Activated gamma-delta T cell (primary cell): ENCODE results near the gene CLSTN1.
"Not testable (repeated sequence)": the region's sequence is repeated elsewhere in the genome, so short reads cannot be mapped to it uniquely, and the experiment has no call there.

Experiments
- DNase-seq: peaks from one replicate; lab custom pipeline; 2025; lab: John Stamatoyannopoulos, UW

CLSTN1 gene

DNA sequence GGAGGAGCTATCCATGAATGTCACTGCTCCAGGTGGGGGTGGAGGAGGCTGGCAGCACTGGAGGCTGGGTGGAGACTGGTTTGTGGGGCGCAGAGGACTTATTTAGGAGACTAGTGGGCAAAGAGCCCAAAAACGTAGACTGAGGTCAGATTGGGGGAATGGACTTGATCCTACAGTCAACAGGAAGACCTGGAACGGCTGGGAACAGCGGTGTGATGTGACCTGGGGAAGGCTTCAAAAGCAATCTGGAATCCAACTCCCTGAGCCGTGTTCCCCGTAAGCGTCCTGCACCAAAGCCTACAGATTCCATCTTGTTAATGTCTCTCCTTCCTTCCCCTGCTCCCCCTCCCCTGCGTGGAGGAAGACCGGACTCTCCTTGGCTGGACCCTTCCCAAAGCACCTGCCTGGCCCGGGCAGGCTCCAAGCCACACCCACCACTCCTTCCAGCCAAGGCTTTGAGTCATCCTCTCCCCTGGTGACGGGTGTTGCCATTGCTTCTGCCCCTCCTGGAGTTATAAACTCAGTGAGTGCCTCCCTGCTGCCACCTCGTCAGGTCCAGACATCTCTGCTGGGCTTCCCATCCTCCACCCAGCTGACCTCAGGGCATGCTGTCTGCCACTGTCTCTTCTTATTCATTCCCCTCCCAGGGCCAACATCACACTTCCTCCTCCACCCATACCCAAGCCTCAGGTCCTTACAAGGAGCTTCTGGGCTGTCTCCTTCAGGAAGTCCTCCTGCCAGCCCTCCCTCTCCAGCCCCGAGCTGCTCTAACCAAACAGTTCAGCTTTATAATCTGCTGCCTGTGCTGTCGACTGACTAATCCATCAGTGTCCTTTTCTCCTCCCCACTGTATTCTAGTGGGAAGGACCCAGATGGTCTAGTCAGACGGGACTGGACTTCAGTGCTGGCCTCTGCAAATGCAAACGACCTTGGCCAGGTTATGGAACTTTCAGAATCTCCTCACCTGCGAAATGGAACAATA lies 1.6 kb upstream of the CLSTN1 start:
- no peak for DNase-seq

DNA sequence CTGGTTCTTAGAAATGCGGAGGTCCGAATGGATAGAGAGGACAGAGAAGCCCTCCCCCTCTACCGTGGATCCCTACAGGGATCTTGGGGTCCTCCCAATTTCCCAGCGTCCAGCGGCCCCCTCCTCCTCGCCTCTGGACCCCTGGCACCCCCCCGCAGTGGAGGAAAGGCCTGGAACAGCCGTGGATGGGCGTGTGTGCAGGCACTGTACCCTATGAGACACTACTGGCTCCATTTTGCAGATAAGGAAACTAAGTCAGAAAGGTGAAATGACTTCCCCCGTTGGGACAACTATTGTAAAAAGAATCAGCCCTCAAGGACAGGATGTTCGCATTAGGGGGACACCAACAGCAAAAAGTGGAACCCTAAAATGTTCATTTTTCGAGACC lies 931 bp upstream of the CLSTN1 start:
- no peak for DNase-seq

DNA sequence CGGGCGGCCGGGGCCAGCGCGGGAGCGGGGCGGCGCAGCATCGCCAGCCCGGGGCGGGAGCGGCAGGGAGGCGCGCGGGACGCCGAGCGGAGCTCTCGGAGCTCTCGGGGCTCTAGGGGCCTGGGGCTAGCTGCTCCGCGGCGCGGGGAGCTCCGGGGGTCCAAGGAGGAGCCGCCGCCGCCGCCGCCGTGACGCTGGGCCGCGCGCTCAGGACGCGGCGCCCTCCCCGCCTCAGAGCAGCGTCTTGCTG lies 147 bp downstream of the CLSTN1 start:
- DNase-seq = no peak

DNA sequence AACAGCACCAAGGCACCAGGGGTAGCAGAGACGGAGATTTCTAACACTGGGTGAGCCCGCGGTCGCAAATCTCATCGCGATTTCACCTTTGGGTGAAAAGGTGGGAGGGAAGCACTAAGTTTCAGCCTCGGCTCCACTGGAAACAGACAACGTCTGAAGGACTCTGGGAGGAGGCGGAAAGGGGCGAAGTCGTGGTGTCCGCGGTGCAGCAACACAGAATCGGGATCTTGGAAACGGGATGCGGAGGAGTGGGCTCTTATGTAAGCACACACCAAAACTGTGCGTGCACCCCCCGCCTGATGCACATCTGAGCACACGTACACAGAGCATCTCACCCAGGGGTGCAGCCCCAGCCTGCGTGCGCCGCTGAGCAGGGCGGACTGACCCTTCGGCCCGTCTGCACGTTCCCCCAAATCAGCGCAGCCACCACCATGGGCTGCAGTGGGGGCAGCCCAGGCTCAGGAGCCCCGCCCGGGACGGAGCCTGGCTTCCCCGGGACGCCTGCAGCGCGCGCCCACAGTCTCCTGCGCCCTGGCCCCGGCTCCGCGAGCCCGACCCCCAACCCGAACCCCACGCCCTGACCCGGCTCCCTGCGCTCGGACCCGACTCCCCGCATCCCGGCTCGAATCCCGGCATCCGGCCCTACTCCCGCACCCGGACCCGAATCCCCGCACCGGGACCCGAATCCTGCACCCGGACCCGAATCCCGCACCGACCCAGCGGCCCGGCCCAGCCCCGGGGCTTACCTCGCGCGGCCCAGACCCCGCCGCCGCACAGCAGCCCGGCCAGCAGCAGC lies 670 bp downstream of the CLSTN1 start:
- DNase-seq = no peak

DNA sequence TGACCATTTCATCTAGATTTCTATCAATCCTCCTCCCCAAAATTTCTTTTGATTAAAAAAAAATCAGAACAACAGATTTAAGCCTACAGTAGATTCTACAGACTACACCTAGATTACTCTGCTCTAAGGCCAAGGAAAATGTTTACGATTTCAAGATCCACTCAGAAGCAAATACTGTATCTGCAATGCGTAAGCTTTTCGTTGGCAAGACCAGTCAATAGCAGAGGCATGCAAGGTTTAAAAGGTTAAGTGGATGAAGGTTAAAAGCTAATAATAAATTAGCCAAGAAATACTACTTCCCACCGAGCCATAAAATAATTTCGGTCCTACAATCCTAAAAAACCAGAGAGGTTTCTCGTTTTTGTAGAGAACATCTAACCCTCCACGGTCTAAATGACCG lies 1.3 kb downstream of the CLSTN1 start:
- DNase-seq = no peak

DNA sequence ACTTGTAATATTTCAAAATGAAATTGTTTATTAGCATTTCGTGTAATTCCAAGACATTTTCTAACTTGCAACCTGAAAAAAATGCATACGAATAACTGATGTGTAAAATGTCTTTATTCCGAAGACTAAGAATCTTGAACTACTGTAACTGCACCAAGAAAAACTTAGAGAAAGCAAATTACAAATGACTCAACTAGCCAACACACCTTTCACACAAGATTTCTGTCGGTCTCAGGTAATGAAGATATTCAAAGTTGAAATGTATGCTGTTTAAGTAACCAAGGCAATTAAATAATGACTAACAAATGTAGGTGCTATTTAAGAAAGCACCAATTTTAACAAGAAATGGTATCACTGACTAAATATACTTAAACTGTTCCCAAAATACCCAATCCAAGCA lies 2.1 kb downstream of the CLSTN1 start:
- no peak for DNase-seq

DNA sequence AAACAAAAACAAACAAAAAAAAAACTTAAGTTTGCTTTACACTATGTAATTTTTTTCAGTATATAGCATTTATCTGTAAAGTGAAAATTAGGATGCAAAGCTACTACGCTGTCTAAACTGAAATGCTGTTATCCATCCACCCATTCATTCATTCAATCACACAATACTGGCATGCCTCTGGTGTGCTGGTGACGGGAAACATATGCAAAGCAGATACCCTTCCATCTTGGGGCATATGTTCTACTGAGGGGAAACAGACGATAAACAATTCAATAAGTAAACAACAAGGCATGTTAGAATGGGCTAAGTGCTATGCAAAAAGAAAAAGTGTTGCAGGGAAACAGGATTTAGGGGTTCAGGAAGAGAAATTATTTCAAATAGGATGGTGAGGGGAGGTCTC lies 3.2 kb downstream of the CLSTN1 start:
- no peak for DNase-seq

DNA sequence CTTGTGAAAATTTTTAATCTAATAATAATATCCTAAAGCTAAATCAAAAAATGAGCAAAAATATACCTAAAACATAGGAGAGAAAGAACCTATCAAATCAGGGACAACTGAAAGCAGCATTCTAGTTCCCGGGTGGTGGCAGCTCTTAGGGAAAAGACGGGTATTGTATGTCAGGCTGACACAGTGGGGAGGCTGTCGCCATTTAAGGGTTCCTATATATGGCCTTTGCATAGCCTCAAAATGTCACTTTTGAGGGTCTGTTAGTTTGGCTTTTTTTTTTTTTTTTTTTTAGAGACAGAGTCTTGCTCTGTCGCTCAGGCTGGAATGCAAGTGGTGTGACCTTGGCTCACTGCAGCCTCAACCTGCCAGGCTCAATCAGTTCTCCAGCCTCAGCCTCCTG lies 6.0 kb downstream of the CLSTN1 start:
- no peak for DNase-seq

DNA sequence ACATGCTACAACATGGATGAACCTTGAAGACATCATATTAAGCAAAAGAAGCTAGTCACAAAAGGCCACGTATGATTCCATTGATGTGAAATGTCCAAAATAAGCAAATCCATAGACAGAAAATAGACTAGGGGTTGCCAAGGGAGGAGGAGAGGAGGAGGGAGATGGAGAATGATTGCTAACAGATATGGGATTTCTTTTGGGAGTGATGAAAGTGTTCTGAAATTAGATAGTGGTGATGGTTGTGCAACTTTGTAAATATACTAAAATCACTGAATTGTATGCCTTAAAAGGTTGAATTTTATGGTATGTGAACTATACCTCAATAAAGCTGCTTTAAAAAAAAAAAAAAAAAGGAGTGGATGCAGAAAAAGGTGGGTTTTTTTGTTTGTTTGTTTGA lies 7.6 kb downstream of the CLSTN1 start:
- DNase-seq = no peak

DNA sequence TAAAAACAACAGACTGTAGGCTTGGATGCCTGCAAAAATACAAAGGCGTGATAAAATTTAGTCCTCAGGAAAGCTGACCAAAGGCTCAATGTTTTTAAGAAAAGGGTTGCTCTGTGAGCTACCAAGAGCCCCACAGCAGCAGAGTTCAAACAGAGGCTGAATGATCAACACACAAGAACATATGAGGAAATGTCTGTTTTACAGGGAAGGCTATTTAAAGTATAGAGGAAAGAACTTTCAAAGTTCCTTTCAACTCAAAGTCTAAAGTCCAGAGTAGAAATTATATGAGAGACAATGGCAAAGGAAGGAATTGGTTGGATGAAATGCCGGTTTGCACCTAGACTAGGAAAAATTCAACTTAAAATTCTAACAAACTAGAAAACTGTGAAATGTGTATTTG lies 8.6 kb downstream of the CLSTN1 start:
- DNase-seq = no peak

DNA sequence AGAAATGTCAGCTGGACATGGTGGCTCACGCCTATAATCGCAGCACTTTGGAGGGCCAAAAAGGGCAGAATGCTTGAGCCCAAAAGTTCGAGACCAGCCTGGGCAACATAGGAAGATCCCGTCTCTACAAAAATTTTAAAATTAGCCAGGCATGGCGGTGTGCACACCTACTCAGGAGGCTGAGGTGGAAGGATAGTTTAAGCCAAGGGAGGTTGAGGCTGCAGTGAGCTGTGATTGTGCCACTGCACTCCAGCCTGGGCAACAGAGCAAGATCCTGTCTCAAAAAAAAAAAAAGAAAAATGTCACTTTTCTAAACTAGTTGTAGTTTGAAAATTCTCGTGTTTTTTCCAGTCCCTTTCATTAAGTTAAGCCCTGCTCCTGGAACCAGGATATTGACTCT lies 9.1 kb downstream of the CLSTN1 start:
- DNase-seq = no peak

DNA sequence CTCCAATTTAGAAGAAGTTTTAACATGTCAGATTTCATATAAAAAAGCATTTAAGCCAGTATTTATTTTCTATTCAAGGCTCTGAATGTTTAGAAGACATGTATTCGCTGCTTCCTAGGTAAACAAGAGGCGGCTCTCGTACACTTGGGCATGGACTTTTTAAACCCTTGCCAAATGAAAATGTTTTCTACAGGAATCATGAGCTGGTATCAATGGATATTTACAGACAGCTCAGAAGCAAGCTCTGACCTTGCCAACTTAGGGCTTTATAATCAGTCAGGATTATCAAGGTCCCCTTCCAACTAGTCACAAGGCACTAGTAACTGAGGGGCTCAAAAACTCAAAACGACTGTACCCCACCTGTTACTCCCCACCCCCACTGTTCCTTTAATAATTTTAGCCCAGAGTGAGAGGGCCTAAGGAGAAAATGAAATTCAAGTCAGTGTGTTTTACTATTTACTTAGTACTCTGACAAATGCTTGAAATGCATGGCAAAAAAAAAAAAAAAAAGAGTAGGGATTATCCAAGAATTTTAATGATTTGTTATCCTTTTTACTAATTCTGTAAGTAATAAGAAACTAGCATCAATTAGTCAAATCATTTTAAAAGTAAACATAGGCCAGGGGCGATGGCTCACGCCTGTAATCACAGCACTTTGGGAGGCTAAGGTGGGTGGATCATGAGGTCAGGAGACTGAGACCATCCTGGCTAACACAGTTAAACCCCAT lies 12.4 kb downstream of the CLSTN1 start:
- DNase-seq = no peak

DNA sequence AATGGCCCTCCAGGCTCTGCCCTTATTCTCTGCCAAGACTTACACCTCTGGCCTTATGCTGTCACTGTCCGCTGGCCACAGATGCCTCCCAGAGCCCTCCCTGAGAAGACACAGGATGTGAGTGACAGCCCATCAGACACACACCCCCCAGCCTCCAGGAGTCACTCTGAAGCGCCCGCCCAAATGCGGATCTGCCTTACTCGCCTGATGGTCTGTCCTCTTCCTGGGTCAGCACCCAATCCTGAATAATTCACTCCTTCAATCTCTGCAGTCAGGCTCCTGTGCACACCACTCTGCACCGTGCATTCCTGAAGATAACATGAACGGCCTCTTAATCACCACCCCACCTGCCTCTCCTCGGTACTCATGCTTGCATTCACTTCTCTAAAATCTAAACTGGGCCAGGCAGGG lies 14.7 kb downstream of the CLSTN1 start:
- DNase-seq = no peak

DNA sequence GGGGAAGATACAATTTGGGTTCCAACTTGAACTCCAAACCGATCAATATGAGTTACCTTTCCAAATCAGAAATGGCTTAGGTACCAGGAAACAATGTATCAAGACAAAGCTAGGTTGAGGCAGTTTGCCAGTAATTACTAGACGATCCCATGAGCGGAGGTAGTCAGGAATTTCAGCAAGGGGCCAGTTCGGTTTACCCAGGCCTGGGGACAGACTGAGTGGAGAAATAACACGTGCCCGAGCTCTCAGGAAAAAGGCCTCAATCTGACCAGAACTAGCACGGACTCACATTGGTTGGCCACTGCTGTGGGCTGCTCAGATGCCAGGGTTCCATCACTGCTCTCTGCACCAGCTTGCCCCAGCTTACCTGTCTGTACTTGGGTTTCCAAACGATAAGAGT lies 15.3 kb downstream of the CLSTN1 start:
- DNase-seq = no peak

DNA sequence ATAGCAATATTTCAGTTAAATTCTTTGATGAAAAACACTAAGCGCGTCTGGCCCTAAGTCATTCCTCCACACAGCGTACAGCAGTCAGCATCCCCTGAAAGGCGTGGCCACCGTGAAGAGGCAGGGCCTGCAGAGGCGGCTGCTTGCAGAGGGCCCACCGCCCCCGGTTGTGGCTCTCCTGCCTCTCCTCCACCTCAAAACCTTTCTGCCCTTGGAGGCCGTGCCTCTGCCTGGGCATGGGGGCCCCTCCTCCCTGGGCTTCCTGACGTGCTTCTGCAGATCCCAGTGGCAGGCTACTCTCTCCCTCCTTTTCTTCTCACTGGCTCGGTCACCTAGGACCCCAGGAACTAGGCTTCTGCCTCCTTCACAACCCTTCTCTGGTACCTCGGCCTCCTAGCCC lies 16.2 kb downstream of the CLSTN1 start:
- no peak for DNase-seq

DNA sequence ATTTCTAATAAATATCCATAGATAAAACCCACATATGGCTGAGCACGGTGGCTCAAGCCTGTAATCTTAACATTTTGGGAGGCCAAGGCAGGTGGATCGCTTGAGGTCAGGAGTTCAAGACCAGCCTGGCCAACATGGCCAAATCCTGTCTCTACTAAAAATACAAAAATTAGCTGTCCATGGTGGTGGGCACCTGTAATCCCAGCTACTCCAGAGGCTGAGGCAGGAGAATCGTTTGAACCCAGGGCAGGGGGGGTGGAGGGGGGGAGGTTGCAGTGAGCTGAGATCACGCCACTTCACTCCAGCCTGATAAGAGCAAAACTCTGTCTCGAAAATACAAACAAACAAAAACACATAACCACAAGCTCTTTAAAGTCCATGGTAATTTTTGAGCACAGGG lies 17.8 kb downstream of the CLSTN1 start:
- not testable (repeated sequence) for DNase-seq

DNA sequence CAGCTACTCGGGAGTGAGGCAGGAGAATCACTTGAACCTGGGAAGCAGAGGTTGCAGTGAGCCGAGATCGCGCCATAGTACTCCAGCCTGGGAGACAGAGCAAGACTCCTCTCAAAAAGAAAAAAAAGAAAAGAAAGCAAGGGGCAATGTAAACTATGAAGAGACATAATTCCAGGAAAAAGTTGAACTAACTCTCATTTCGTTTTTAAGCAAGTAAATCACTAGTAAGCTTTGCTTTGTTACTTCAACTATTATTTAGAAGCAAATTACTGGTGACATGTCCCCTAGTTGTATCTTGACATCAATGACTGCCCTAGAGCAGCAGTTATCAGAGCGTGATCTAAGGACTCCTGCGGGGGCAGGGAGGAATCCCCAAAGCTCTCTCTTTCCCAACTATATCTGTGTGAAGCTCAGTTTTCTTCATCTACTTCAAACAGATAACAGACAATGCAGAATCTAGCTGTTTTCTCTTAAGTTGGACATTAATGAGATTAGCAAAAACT lies 18.7 kb downstream of the CLSTN1 start:
- DNase-seq = no peak

DNA sequence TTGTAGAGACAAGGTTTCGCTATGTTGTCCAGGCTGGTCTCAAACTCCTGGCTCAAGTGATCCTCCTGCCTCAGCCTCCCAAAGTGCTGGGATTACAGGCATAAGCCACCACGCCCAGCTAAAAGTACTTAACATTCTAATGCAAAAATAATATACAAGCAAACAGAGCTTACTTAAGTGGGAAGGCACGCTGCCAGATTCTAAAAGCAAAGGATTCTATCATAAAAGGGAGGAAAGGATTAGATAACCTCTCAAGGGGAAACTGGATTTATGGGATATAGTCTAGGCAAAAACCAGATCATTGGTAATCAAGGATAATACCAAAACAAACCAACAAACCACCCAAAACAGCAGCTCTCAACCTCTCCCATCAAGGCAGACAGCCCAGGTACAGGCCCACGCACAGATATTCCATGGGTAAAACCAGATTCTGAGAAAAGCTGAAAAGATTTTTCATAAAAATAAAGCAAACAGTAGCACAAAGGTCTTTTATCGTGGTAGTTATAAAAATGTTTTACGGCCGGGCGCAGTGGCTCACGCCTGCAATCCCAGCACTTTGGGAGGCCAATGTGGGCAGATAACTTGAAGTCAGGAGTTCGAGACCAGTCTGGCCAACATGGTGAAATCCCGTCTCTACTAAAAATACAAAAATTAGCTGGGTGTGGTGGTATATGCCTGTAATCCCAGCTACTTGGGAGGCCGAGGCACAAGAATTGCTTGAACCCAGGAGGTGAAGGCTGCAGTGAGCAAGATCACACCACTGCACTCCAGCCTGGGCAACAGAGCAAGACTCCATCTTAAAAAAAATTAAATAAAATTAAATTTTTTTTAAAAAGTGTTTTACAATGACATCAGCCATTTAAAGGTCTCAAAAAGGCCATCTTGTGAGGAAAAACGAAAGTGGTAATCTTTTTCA lies 20.5 kb downstream of the CLSTN1 start:
- not testable (repeated sequence) for DNase-seq

DNA sequence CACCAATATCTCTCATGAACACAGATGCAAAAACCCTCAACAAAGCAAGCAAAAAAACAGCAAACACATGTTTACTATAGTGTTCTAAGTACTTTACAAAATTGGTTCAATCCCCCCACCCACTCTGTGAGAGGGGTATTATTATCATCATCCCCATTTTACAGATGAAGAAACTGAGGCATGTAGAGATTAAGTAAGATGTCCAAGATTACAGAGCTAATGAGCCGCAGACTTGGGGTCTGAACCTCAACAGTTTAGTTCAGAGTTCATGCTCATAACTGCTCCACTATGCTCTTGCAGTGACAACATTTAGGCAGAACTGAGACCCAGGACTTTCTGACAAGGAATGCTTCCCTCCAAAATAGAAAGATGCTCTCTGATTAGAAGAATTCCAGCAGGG lies 21.9 kb downstream of the CLSTN1 start:
- DNase-seq = no peak

DNA sequence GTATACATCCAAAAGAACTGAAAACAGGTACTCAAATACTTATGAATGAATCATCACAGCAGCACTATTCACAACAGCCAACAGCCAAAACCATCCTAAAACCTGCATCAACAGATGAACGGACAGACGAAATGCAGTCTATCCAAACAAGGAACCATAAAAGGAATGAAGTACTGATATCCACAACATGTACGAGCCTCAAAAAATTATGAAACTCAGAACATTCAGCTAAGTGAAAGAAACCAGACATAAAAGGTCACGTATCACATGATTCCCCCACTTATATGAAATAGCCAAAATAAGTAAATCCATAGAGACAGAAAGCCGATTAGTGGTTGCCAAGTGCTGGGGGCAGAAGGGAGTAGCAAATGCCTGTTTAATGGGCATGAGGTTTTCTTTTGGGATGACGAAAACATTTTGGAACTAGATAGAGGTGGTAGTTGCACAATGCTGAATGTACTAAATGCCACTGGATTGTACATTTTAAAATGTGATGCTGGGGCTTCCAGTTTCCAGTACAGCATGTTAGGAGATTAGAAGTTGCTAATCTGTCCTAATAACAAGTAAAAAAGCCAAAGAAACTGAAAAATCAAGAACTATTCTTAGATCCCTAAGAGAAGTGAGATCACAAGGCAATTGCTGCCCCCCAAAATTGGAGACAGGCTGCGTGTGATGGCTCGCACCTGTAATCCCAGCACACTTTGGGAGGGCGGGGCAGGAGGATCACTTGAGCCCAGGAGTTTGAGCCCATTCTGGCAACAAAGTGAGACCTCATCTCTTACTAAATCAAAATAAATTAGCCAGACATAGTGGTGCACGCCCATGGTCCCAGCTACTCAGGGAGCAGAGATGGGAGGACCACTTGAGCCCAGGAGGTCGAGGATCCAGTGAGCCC lies 25.3 kb downstream of the CLSTN1 start:
- no peak for DNase-seq
